Hematopoietic multipotent progenitor cell treated with erythropoietin and hydrocortisone succinate and interleukin-3 and kit ligand, for 4 days (in vitro differentiated cells): ENCODE results near the gene TOR4A.
"Not testable (repeated sequence)": the region's sequence is repeated elsewhere in the genome, so short reads cannot be mapped to it uniquely, and the experiment has no call there.

Experiments
- DNase-seq: peaks from one replicate; pipeline ENCODE4 v3.0.0-alpha.2; 2015

The TOR4A gene

DNA sequence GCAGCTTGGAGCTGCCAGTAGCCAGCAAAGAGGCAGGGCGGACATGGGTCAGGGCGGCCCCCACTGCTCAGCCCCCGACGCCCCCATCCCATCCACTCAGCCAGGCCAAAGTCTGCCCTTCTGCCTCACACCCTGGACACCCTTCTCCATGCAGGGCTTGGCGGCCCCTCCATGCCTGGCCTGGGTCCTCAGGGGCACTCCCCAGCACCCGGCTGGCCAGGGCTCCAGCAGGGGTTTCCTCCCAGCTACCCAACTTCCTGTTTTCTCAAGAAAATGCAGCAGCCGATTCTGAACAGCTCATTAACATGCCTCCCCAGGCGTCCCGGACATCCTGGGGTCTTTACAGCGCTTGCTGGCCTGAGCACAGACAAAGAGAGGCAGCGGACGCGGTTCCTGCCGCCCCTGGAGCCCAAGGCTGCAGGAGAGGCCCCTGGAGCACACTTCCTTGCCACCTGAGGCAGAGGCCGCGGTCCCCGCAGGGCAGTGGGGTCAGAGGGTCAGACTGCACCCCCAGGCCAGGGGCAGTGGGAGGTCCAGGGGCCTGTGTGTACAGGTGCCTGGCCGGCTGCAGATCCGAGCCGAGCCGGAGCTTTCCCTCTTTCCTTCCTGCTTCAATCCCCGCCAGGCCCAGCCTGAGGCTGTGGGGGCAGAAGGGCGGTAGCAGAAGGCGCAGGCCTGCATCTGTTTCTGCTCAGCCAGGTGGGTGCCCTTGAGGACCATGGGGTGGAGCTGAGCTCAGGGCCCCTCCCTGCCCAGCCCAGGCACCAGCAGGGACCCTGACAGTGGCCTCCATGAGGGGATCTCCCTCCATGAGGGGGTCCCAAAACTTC, 43.2 kb downstream of the TOR4A start:
- peak; percentile 91 for DNase-seq

- no peak for DNase-seq
Measured at GRCh38 chr9:137321726-137322361, 44.3 kb downstream of the TOR4A start.

GRCh38 chr9:137323531-137324331, 46.2 kb downstream of the TOR4A start:
- no peak for DNase-seq

GRCh38 chr9:137325124-137325523, 47.6 kb downstream of the TOR4A start:
- no peak for DNase-seq

GRCh38 chr9:137325799-137326198, 48.3 kb downstream of the TOR4A start:
- no peak for DNase-seq

DNA sequence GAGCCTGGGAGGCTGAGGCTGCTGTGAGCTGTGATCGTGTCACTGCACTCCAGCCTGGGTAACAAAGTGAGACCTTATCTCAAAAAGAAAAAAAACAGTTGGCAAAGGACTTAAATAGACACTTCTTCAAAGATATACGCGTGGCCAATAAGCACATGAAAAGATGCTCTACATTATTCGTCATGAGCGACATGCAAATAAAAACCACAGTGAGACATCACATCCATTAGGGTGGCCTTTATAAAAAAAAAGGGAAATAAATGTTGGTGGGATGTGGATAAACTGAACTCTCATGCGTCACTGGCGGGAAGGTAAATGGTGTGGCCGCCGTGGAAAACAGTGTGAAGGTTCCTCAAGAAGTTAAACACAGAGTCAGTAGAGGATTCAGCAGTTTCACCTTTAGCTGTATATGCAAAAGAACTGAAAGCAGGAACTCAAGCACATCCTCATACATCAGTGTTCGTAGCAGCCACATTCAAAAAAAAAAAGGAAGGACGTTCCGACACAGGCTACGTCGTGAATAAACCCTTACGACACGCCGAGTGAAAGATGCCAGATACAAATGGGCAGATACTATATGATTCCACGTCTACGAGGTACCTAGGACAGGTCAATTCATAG, 49.0 kb downstream of the TOR4A start:
- DNase-seq = peak; percentile 71

DNA sequence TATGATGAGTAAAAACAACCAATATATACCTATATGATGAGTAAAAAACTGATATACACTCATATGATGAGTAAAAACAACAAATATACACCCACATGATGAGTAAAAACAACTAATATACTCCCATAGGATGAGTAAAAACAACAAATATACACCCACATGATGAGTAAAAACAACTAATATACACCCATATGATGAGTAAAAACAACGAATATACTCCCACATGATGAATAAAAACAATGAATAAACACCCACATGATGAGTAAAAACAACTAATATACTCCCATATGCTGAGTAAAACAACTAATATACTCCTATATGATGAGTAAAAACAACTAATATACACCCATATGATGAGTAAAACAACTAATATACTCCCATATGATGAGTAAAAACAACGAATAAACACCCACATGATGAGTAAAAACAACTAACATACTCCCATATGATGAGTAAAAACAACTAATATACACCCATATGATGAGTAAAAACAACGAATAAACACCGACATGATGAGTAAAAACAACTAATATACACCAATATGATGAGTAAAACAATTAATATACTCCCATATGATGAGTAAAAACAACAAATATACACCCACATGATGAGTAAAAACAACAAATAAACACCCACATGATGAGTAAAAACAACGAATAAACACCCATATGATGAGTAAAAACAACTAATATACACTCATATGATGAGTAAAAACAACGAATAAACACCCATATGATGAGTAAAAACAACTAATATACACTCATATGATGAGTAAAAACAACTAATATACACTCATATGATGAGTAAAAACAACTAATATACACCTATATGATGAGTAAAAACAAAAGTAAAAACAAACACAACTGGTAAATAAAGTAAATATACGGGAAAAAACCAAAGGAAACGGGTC, 50.4 kb downstream of the TOR4A start:
- not testable (repeated sequence) for DNase-seq

DNA sequence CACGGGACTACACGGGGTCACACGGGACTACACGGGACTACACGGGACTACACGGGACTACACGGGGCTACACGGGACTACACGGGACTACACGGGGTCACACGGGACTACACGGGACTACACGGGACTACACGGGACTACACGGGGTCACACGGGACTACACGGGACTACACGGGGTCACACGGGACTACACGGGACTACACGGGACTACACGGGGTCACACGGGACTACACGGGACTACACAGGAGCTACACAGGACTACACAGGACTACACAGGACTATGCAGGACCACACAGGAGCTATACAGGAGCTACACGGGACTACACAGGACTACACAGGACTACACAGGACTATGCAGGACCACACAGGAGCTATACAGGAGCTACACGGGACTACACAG, 52.1 kb downstream of the TOR4A start:
- DNase-seq = not testable (repeated sequence)

- DNase-seq = no peak
Measured at GRCh38 chr9:137330689-137331088, 53.2 kb downstream of the TOR4A start.

GRCh38 chr9:137331929-137332328, 54.4 kb downstream of the TOR4A start:
- no peak for DNase-seq
